ENCODE measurements around the gene UBE2C. TPM values are rescaled to one million over a fixed set of nuclear protein-coding genes. Genes with fewer than 3 reads are reported as not detected.
"Not testable (repeated sequence)": the region's sequence is repeated elsewhere in the genome, so short reads cannot be mapped to it uniquely, and the experiment has no call there.

Gene UBE2C
- 100 to 1,000 TPM in 1 of 5 donors, 10 to 100 TPM in 4; 43.4 to 104 (median 68.6) TPM for polyA plus RNA-seq (ENCODE audit: insufficient read depth in 1 of 5, insufficient read length in 5 of 5, low replicate concordance in 1 of 5)
- long read RNA-seq, donor 1, transcript UBE2C-204 (6 exons, 850 nt) = major isoform, 34 of 79 reads
- long read RNA-seq, donor 1, partial matches to known transcripts = 35 of 79 reads
- long read RNA-seq, donor 1, other reads (novel, unspliced or antisense) = 0 of 79 reads
- long read RNA-seq, donor 2, transcript UBE2C-204 (6 exons, 850 nt) = major isoform, 40 of 46 reads
- long read RNA-seq, donor 2, partial matches to known transcripts = 0 of 46 reads
- long read RNA-seq, donor 2, other reads (novel, unspliced or antisense) = 0 of 46 reads
- long read RNA-seq, donor 3, transcript UBE2C-204 (6 exons, 850 nt) = major isoform, 30 of 59 reads
- long read RNA-seq, donor 3, partial matches to known transcripts = 25 of 59 reads
- long read RNA-seq, donor 3, other reads (novel, unspliced or antisense) = 0 of 59 reads
- long read RNA-seq, donor 4, transcript UBE2C-204 (6 exons, 850 nt) = major isoform, 11 of 27 reads
- long read RNA-seq, donor 4, partial matches to known transcripts = 15 of 27 reads
- long read RNA-seq, donor 4, other reads (novel, unspliced or antisense) = 0 of 27 reads
- long read RNA-seq, donor 5, transcript UBE2C-204 (6 exons, 850 nt) = major isoform, 93 of 115 reads
- long read RNA-seq, donor 5, partial matches to known transcripts = 16 of 115 reads
- long read RNA-seq, donor 5, other reads (novel, unspliced or antisense) = 0 of 115 reads
- long read RNA-seq, donor 6, transcript UBE2C-204 (6 exons, 850 nt) = major isoform, 24 of 40 reads
- long read RNA-seq, donor 6, partial matches to known transcripts = 13 of 40 reads
- long read RNA-seq, donor 6, other reads (novel, unspliced or antisense) = 0 of 40 reads
- long read RNA-seq, donor 7, transcript UBE2C-204 (6 exons, 850 nt) = major isoform, 7 of 8 reads
- long read RNA-seq, donor 7, partial matches to known transcripts = 0 of 8 reads
- long read RNA-seq, donor 7, other reads (novel, unspliced or antisense) = 0 of 8 reads
- long read RNA-seq, donor 8, transcript UBE2C-204 (6 exons, 850 nt) = major isoform, 11 of 24 reads
- long read RNA-seq, donor 8, partial matches to known transcripts = 11 of 24 reads
- long read RNA-seq, donor 8, other reads (novel, unspliced or antisense) = 0 of 24 reads

- DNase-seq = peak; percentile 97 to 99
Measured at GRCh38 chr20:45812157-45813005, at the start of gene UBE2C. UBE2C (plus strand) TSS chr20:45812644; CDS start chr20:45812696, 52 bp downstream.

GRCh38 chr20:45764618-45765282, 47.7 kb upstream of the UBE2C start:
- DNase-seq = not testable (repeated sequence)

GRCh38 chr20:45765307-45765875, 47.1 kb upstream of the UBE2C start:
- no peak for DNase-seq

GRCh38 chr20:45765980-45766379, 46.5 kb upstream of the UBE2C start:
- DNase-seq = no peak

- no peak for DNase-seq
Measured at GRCh38 chr20:45768479-45768878, 44.0 kb upstream of the UBE2C start.

GRCh38 chr20:45771182-45771759, 41.2 kb upstream of the UBE2C start:
- DNase-seq = peak; percentile 70 to 77

- DNase-seq = no peak
Measured at GRCh38 chr20:45772693-45773092, 39.8 kb upstream of the UBE2C start.

GRCh38 chr20:45774945-45775344, 37.5 kb upstream of the UBE2C start:
- DNase-seq = no peak

- DNase-seq = no peak
Measured at GRCh38 chr20:45775411-45775810, 37.0 kb upstream of the UBE2C start.

- DNase-seq = no peak
Measured at GRCh38 chr20:45776931-45777330, 35.5 kb upstream of the UBE2C start.

GRCh38 chr20:45779011-45779915, 33.2 kb upstream of the UBE2C start:
- DNase-seq = peak; percentile 26 to 34

GRCh38 chr20:45780159-45780558, 32.3 kb upstream of the UBE2C start:
- DNase-seq = no peak

- DNase-seq = no peak
Measured at GRCh38 chr20:45781391-45781931, 31.0 kb upstream of the UBE2C start.

- DNase-seq = no peak
Measured at GRCh38 chr20:45782890-45783289, 29.6 kb upstream of the UBE2C start.

- DNase-seq = no peak
Measured at GRCh38 chr20:45783656-45784294, 28.7 kb upstream of the UBE2C start.

- no peak for DNase-seq
Measured at GRCh38 chr20:45788351-45788750, 24.1 kb upstream of the UBE2C start.

- no peak for DNase-seq
Measured at GRCh38 chr20:45792317-45793118, 19.9 kb upstream of the UBE2C start.

Measured in right lung (tissue), 10 donors.